Endothelial cell of umbilical vein (primary cell): ENCODE measurements around the gene TMEM270. TPM values are rescaled to one million over a fixed set of nuclear protein-coding genes. Genes with fewer than 3 reads are reported as not detected.

Source experiments
- BruUV-seq: library from RNA; stranded (reverse); fragments of 400-500 nt; replicated peaks from 2 replicates; lab custom pipeline; 2021; lab: Mats Ljungman, UMichigan
- CTCF ChIA-PET: fragments of 300-600, 350-600 bp; sonication (Branson Sonifier 250); formaldehyde crosslinking; loops from one replicate; lab custom pipeline; 2021; ENCODE audit warnings: antibody characterized with exemption, inconsistent platforms; lab: Charles Lee
- POLR2A ChIA-PET: fragments of 300-600, 350-600 bp; sonication (Branson Sonifier 250); formaldehyde crosslinking; loops from one replicate; lab custom pipeline; 2021; ENCODE audit warnings: antibody characterized with exemption, inconsistent platforms; lab: Charles Lee
- DNase-seq: peaks from one replicate; pipeline ENCODE4 v3.0.0-alpha.2; 2011; ENCODE audit warnings: low read depth, low spot score
- FAIRE-seq: peaks from 2 replicates; lab custom pipeline; 2011; peaks lifted over from hg19 to GRCh38; lab: Jason Lieb, UNC
- H2AFZ ChIP-seq: 2 replicates; pipeline ENCODE4 v1.6.0; 2012; ENCODE audit warnings: low read depth, low read length, control low read depth, inconsistent platforms
- H3K27ac ChIP-seq: 2 replicates; pipeline ENCODE4 v1.5.1; 2011; ENCODE audit warnings: low read depth, mild to moderate bottlenecking, control low read depth, low read length, moderate library complexity; ENCODE audit not compliant: insufficient read depth
- H3K27me3 ChIP-seq, 2 experiments: 2 replicates each; pipeline versions ENCODE4 v1.6.0 to v1.6.1; 2011; ENCODE audit warnings: low read length in 2 of 2, mixed read lengths in 1 of 2; ENCODE audit not compliant: control insufficient read depth in 2 of 2, insufficient read depth in 2 of 2
- H3K36me3 ChIP-seq, 2 experiments: 2 replicates in 1 of 2; 3 replicates in 1 of 2; pipeline ENCODE4 v1.5.1; 2011; ENCODE audit warnings: low read length in 2 of 2, mild to moderate bottlenecking in 1 of 2, moderate library complexity in 1 of 2; ENCODE audit not compliant: control insufficient read depth in 2 of 2, insufficient read depth in 2 of 2; ENCODE audit errors: extremely low read depth in 1 of 2
- H3K4me1 ChIP-seq: 3 replicates; pipeline ENCODE4 v1.5.1; 2011; ENCODE audit warnings: mild to moderate bottlenecking, low read length; ENCODE audit not compliant: control insufficient read depth, insufficient read depth; ENCODE audit errors: extremely low read depth
- H3K4me2 ChIP-seq: 2 replicates; pipeline ENCODE4 v1.6.1; 2011; ENCODE audit warnings: low read length, control low read depth, mixed read lengths; ENCODE audit not compliant: insufficient read depth
- H3K4me3 ChIP-seq, 3 experiments: fragments of 200-600 bp in 1 of 3; sonication (generic), shearing (Covaris generic) in 1 of 3; replicated peaks in 1 of 3; 2 replicates each; pipeline ENCODE4 v1.5.1; 2011 to 2016; ENCODE audit warnings: control low read depth in 3 of 3, low read length in 3 of 3, mild to moderate bottlenecking in 2 of 3, inconsistent platforms in 1 of 3, low read depth in 1 of 3, moderate library complexity in 1 of 3; ENCODE audit not compliant: insufficient read depth in 1 of 3
- H3K79me2 ChIP-seq: 2 replicates; pipeline ENCODE4 v1.6.0; 2012; ENCODE audit warnings: low read length, inconsistent platforms; ENCODE audit not compliant: control insufficient read depth, insufficient read depth
- H3K9ac ChIP-seq: replicated peaks from 2 replicates; pipeline ENCODE3; 2011; ENCODE audit warnings: low read length, control low read depth; ENCODE audit not compliant: insufficient read depth; ENCODE audit errors: extremely low read depth
- H3K9me1 ChIP-seq: replicated peaks from 3 replicates; pipeline ENCODE4 v1.6.0; 2011; ENCODE audit warnings: mild to moderate bottlenecking, low read length; ENCODE audit not compliant: control insufficient read depth, insufficient read depth; ENCODE audit errors: extremely low read depth
- H3K9me3 ChIP-seq: replicated peaks from 2 replicates; pipeline ENCODE4 v1.5.1; 2012; ENCODE audit warnings: low read length, inconsistent platforms; ENCODE audit not compliant: control insufficient read depth, insufficient read depth
- H4K20me1 ChIP-seq: replicated peaks from 2 replicates; pipeline ENCODE3; 2011; ENCODE audit warnings: mild to moderate bottlenecking, low read length; ENCODE audit not compliant: control insufficient read depth, insufficient read depth; ENCODE audit errors: extremely low read depth
- EZH2 ChIP-seq: IDR thresholded peaks from 2 replicates; pipeline ENCODE4 v1.6.1; 2012; ENCODE audit warnings: borderline replicate concordance, low read depth, mild to moderate bottlenecking, moderate library complexity, low read length, inconsistent platforms; ENCODE audit not compliant: severe bottlenecking
- FOS ChIP-seq: IDR thresholded peaks from 2 replicates; pipeline ENCODE4 v1.6.1; 2011; ENCODE audit warnings: mild to moderate bottlenecking, low read length, moderate library complexity, borderline replicate concordance; ENCODE audit not compliant: insufficient read depth
- GATA2 ChIP-seq: IDR thresholded peaks from 2 replicates; pipeline ENCODE4 v1.7.0; 2011; ENCODE audit warnings: low read depth, mild to moderate bottlenecking, moderate library complexity, mixed read lengths, low read length; ENCODE audit not compliant: insufficient read length, insufficient read depth
- JUN ChIP-seq: IDR thresholded peaks from 2 replicates; pipeline ENCODE4 v1.6.1; 2011; ENCODE audit warnings: borderline replicate concordance, low read depth; ENCODE audit not compliant: insufficient read length, insufficient read depth
- MYC ChIP-seq: IDR thresholded peaks from one replicate; pipeline ENCODE4 v1.6.1; 2011; ENCODE audit warnings: mild to moderate bottlenecking, low read depth, low read length
- POLR2A ChIP-seq: IDR thresholded peaks from 2 replicates; pipeline ENCODE4 v1.6.1; 2012; ENCODE audit warnings: low read depth, mild to moderate bottlenecking, control low read depth, low read length
- POLR2AphosphoS5 ChIP-seq: IDR thresholded peaks from 2 replicates; pipeline ENCODE4 v1.6.1; 2012; ENCODE audit warnings: low read depth, mild to moderate bottlenecking, control low read depth, low read length, moderate library complexity; ENCODE audit not compliant: insufficient read depth
- dilution Hi-C: fragments of 300-500 bp; cut with MboI; formaldehyde crosslinking; loops from one replicate; pipeline ENCODE4 v1.15.0; 2019; ENCODE audit warnings: low sequenced_read_pairs; ENCODE audit not compliant: extremely low pct_ligation_motif_present
- intact Hi-C: fragments of 100-400 bp; cut with micrococcal nuclease; formaldehyde crosslinking; loops from one replicate; pipeline ENCODE4 v1.10.0; 2022
- polyA plus RNA-seq, 4 experiments: library from polyadenylated mRNA; depleted of rRNA in 3 of 4; stranded (reverse) in 3 of 4; unstranded in 1 of 4; fragments of >200 nt; gene quantifications; 2 replicates each; pipeline versions ENCODE4 v1.2.1 to v1.2.3, GENCODE V29; 2011 to 2012; ENCODE audit warnings: missing spikeins in 1 of 4
- total RNA-seq: library from RNA; stranded (reverse); gene quantifications from 2 replicates; pipeline ENCODE4 v1.2.3, GENCODE V29; 2021
- TF ChIP-seq, protein P1 (sequence below), 2 donors: IDR thresholded peaks; 1 replicate in 1 of 2; 2 replicates in 1 of 2; pipeline ENCODE4 v1.5.1; 2011; ENCODE audit warnings: low read length in 2 of 2, mild to moderate bottlenecking in 2 of 2, moderate library complexity in 2 of 2, control low read depth in 1 of 2, inconsistent platforms in 1 of 2, low read depth in 1 of 2; ENCODE audit not compliant: insufficient read depth in 1 of 2; ENCODE audit errors: extremely low read depth in 1 of 2
- TF ChIP-seq, protein P2 (sequence below): IDR thresholded peaks from 2 replicates; pipeline ENCODE4 v1.6.1; 2011; ENCODE audit not compliant: insufficient read depth, insufficient read length

TMEM270 gene
- total and polyA plus RNA-seq, 2 donors (not counting 3 experiments of a cell fraction or from before 2014, with no cell fraction given) = not detected

DNA sequence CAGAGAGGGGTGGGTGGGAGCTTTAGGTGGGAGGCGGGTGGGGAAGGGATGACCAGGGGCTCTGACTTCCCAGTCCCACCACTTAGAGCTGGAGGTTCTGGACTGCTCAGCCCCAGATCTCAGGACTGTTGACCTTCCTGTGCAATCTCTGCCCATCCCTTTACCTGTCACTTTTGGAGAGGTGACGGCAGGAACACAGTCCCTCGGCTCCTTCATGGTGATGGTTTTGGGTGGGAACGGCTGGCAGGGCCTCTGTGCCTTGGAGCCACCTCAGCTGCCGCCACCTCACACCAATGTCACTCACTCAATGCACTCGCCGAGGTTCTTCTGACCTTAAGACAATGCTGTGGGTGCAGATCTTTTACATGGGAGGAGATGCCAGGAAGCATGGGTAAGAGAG, 49.0 kb downstream of the TMEM270 start:
- FAIRE-seq (no peak), DNase-seq (no peak)
- peaks cover 0 to 3% of the 10 kb centered on the region in 2 experiments for H3K27me3 ChIP-seq
- no peak overlapping the region for H2AFZ ChIP-seq
- H3K27ac ChIP-seq = no peak overlapping the region
- intact Hi-C loops = no loop called here
- ChIA-PET CTCF (no interaction called here), POLR2A (no interaction called here)
- TF ChIP-seq JUN = no peak
- TF ChIP-seq EZH2 = no peak
- TF ChIP-seq POLR2AphosphoS5 = no peak
- TF ChIP-seq POLR2A = no peak
- no peak for TF ChIP-seq FOS
- no peak for TF ChIP-seq GATA2
- TF ChIP-seq, protein P1, sequence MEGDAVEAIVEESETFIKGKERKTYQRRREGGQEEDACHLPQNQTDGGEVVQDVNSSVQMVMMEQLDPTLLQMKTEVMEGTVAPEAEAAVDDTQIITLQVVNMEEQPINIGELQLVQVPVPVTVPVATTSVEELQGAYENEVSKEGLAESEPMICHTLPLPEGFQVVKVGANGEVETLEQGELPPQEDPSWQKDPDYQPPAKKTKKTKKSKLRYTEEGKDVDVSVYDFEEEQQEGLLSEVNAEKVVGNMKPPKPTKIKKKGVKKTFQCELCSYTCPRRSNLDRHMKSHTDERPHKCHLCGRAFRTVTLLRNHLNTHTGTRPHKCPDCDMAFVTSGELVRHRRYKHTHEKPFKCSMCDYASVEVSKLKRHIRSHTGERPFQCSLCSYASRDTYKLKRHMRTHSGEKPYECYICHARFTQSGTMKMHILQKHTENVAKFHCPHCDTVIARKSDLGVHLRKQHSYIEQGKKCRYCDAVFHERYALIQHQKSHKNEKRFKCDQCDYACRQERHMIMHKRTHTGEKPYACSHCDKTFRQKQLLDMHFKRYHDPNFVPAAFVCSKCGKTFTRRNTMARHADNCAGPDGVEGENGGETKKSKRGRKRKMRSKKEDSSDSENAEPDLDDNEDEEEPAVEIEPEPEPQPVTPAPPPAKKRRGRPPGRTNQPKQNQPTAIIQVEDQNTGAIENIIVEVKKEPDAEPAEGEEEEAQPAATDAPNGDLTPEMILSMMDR (IDR thresholded peaks at IDR 0.05; ENCODE audit: extremely low read depth in 1 of 2, insufficient read depth in 1 of 2, low read depth in 1 of 2, low read length in 2 of 2) = no peak
- no peak for TF ChIP-seq MYC
- TF ChIP-seq, protein P2, sequence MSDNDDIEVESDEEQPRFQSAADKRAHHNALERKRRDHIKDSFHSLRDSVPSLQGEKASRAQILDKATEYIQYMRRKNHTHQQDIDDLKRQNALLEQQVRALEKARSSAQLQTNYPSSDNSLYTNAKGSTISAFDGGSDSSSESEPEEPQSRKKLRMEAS = no peak
- no peak overlapping the region for H3K4me3 ChIP-seq
- no peaks in the 10 kb centered on the region for H3K4me1 ChIP-seq
- no peak overlapping the region for H3K9ac ChIP-seq
- H3K36me3 ChIP-seq = no peaks in the 10 kb centered on the region
- H3K79me2 ChIP-seq = no peaks in the 10 kb centered on the region
- no peaks in the 10 kb centered on the region for H3K9me1 ChIP-seq
- no peaks in the 10 kb centered on the region for H4K20me1 ChIP-seq
- no peaks in the 10 kb centered on the region for H3K9me3 ChIP-seq
- H3K4me2 ChIP-seq = no peak overlapping the region
- BruUV-seq = no TSS peak
- dilution Hi-C loops = no loop called here
